ENCODE results near the gene KLHL29. TPM values are rescaled to one million over a fixed set of nuclear protein-coding genes. Genes with fewer than 3 reads are reported as not detected.

The KLHL29 gene
- total and polyA plus RNA-seq, 2 of the 13 experiments (the other 11 are each of a cell fraction or from before 2014, with no cell fraction given), result 0.01 TPM; not detected in 1

GRCh38 chr2:23460993-23461392 lies 76.0 kb downstream of the KLHL29 start (continued):
- TF ChIP-seq ZBTB10 (CRISPR knock-in tag; IDR thresholded peaks at IDR 0.05; ENCODE audit: borderline replicate concordance) (no peak), JUN (CRISPR knock-in tag; IDR thresholded peaks at IDR 0.05) (no peak), ZNF749 (CRISPR knock-in tag; IDR thresholded peaks at IDR 0.05; ENCODE audit: borderline replicate concordance) (no peak)

DNA sequence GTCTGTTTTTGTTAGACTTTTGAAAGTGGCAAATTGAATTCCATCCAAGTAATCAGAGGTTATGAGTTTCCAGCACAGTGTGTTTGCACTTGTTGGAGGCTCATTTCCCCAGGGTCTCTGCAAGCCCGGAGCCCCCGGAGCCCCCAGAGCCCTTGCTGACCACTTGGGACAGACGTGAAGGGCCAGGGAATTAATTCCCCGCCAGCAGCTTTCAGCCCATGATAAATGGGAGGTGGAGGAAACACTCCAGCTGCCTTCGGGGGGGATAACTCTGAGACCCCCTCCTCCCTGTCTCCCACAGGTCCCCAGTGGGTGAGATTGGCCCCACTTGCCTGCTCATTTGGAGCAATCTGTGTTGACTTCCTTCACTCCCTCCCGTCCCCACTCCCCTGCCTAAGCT lies 79.2 kb downstream of the KLHL29 start:
- Histone ChIP-seq H3K4me1 (ENCODE audit: insufficient read depth, low read length) (no peaks in the 10 kb centered on the region), H3K27me3 (ENCODE audit: control insufficient read depth in 1 of 2, insufficient read depth in 2 of 2, low read length in 2 of 2) (peaks cover 3 to 39% of the 10 kb centered on the region in 2 experiments; a peak in 3 of 5 replicates), H2AFZ (ENCODE audit: low read length) (no peak overlapping the region), H3K79me2 (ENCODE audit: insufficient read depth, low read length) (no peaks in the 10 kb centered on the region), H3K36me3 (replicated peaks in 1 of 2; ENCODE audit: control insufficient read depth in 1 of 2, insufficient read depth in 2 of 2, low read length in 2 of 2) (no peaks in the 10 kb centered on the region), H3K4me2 (ENCODE audit: low read depth, low read length) (no peak overlapping the region), H3K27ac (ENCODE audit: extremely low read length, insufficient read depth, low read length) (no peak overlapping the region), H3K4me3 (replicated peaks in 1 of 3; ENCODE audit: insufficient read depth in 1 of 3, low read depth in 2 of 3, low read length in 3 of 3) (no peak overlapping the region), H3K9ac (ENCODE audit: insufficient read depth, low read depth, low read length) (no peak overlapping the region), H4K20me1 (ENCODE audit: insufficient read depth, low read length) (no peaks in the 10 kb centered on the region), H3K9me3 (ENCODE audit: low read length) (no peaks in the 10 kb centered on the region)
- no TSS peak for BruUV-seq (replicated peaks)
- ATAC-seq (no peak), DNase-seq (ENCODE audit: low spot score) (no peak), FAIRE-seq (no peak)
- POLR2A ChIA-PET, result no interaction called here
- CTCF ChIA-PET (ENCODE audit: low intra/inter-chr PET ratio, low total read pairs), result no interaction called here
- intact Hi-C loops (cut with micrococcal nuclease; ENCODE audit: unreplicated experiment) (loop anchor here (5.0 to 10.0 kb wide), 2 partner anchors 559 to 1107 kb away; no protein-coding TSS in a partner anchor), in situ Hi-C loops (cut with HindIII; ENCODE audit: extremely low pct_ligation_motif_present, low pct_unique_long_range_greater_than_20kb) (no loop called here)
- WGBS (ENCODE audit: low lambda C conversion rate), result 8% methylated on average over 6 of the region's 6 CpGs
- TF ChIP-seq HMGA1 (CRISPR knock-in tag; conservative IDR thresholded peaks at IDR 0.05) (no peak), TAF1 (CRISPR knock-in tag; IDR thresholded peaks at IDR 0.05) (no peak), IKZF4 (CRISPR knock-in tag; IDR thresholded peaks at IDR 0.05; ENCODE audit: borderline replicate concordance, low read depth, not compliant biosample characterization) (no peak), HCFC1 (IDR thresholded peaks at IDR 0.05; ENCODE audit: low read depth, low read length) (no peak), ZBTB46 (CRISPR knock-in tag; IDR thresholded peaks at IDR 0.05; ENCODE audit: borderline replicate concordance) (no peak), ATF7-NPFF (CRISPR knock-in tag; IDR thresholded peaks at IDR 0.05; ENCODE audit: low read depth) (no peak), ZNF761 (CRISPR knock-in tag; conservative IDR thresholded peaks at IDR 0.05) (no peak), ZNF383 (CRISPR knock-in tag; IDR thresholded peaks at IDR 0.05; ENCODE audit: borderline replicate concordance) (no peak), ELF3 (CRISPR knock-in tag; IDR thresholded peaks at IDR 0.05) (no peak)
- TF ChIP-seq, protein P1, sequence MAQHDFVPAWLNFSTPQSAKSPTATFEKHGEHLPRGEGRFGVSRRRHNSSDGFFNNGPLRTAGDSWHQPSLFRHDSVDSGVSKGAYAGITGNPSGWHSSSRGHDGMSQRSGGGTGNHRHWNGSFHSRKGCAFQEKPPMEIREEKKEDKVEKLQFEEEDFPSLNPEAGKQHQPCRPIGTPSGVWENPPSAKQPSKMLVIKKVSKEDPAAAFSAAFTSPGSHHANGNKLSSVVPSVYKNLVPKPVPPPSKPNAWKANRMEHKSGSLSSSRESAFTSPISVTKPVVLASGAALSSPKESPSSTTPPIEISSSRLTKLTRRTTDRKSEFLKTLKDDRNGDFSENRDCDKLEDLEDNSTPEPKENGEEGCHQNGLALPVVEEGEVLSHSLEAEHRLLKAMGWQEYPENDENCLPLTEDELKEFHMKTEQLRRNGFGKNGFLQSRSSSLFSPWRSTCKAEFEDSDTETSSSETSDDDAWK (CRISPR knock-in tag; IDR thresholded peaks at IDR 0.05), result no peak
- TF ChIP-seq, protein P2, sequence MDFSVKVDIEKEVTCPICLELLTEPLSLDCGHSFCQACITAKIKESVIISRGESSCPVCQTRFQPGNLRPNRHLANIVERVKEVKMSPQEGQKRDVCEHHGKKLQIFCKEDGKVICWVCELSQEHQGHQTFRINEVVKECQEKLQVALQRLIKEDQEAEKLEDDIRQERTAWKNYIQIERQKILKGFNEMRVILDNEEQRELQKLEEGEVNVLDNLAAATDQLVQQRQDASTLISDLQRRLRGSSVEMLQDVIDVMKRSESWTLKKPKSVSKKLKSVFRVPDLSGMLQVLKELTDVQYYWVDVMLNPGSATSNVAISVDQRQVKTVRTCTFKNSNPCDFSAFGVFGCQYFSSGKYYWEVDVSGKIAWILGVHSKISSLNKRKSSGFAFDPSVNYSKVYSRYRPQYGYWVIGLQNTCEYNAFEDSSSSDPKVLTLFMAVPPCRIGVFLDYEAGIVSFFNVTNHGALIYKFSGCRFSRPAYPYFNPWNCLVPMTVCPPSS (IDR thresholded peaks at IDR 0.05), result no peak

Data from HepG2 (cell line).